HG03039 (cell line): ENCODE results near the gene WHRN.

Experiments
- ATAC-seq: cut with Tn5 transposase; IDR thresholded peaks from one replicate; pipeline ENCODE4 v1.9.1; 2021; ENCODE audit warnings: mild to moderate bottlenecking, moderate library complexity; ENCODE audit not compliant: unreplicated experiment

Gene WHRN

DNA sequence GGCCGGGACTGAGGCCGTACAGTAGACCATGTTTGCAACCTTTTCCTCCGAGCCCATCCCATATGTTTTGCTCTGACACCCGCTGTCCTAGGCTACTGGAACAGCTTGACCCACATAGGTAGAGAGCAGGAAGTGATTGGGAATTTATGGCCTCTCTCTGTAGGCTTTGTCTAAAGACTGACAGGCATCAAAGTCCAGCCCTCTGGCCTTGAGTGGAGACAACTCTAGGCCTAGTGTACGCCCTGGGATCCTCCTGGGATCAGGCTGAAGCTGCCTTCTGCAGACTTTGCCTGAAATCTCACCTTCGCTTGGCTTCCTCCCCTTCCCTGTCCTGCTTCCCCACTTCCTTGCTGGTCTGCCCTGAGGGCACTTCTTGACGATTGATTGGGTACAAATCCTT is 103.9 kb downstream of the WHRN start:
- no peak for ATAC-seq

DNA sequence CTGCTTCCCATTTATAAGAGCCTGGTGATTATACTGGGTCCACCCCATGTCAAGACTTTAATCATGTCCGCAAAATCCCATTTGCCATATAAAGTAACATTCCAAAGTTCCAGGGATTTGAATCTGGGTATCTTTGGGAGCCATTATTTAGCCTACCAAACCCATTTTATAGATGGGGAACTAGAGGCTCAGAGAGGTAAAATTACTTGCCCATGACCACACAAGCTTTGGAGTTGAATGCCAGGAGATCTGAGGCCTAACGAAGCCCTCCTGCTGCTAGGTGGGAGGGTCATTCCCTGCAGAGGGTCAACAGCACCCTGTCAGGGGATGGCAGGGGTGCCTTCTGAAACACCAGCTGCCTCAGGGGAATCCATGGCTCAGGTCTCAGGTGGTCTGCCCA is 104.5 kb downstream of the WHRN start:
- no peak for ATAC-seq

DNA sequence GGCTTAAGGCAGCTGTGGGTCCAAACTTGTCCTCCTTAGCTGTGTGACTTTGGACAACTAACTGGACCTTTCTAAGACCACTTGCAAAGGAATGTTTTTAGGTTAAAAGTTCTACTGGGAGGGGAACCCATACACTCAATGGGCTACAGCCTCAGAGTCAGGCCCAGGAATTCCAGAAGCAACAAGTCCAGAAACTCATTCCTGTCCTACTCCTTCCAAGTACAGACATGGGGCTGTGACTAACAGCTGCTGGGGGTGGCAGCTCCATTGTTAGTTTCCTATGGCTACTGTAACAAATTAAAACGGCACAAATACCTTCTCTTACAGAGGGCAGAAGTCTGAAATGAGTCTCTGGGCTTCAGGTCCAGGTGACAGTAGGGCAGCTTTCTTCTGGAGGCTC is 105.1 kb downstream of the WHRN start:
- ATAC-seq, result no peak

DNA sequence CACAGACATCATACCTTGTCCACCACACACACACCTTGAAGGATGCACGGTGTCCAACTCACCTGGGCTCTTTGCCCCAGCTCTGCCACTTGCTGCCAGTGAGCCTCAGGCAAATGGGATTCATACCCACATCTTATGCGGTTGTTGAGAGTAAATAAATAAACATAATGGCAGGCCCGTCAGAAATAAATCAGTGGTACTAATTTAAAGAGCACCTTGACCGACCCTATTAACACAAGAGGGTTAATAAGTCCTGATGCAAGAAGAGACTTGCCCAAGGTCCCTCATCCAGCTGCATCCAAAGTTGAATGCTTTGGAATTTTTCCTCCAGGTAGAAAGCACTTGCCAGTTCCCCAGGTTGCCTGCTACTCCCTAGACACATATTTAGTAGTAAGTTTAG is 105.9 kb downstream of the WHRN start:
- ATAC-seq, result no peak

DNA sequence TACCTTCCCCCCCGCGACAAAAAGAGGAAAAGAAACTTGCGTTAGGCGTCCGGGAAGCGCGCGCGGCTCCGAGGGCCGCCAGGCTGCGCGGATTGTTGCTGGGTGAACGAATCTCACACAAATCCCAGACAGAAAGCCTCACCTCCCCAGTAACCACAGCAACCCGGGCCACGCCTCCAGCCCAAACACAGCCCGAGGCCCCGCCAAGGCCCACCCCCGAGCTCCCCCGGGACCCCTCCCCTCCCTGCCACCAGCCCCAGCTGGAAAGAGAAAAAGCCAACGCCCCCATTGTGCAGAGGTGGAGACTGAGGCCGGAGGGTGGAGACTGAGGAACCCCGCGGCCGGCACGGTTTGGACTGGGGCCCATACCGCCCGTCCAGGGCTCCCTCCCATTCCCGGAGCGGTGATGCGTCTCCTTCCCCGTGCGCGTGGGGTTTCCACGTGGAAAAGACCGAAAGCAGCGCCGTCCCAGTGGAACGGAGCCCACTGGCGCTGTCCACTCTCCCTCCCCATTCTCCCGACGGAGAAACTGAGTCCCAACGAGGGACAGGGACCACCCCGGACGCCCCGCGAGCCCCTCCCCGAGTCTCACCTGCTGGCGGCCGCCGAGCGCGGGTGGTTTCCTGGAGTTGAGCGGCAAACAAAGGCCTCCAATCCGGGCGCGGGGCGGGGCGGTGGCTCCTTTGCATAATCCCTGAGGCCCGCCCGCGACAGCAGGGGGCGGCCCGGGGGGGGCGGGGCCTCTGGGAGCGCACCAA is 107.2 kb downstream of the WHRN start:
- peak; percentile 73 for ATAC-seq

DNA sequence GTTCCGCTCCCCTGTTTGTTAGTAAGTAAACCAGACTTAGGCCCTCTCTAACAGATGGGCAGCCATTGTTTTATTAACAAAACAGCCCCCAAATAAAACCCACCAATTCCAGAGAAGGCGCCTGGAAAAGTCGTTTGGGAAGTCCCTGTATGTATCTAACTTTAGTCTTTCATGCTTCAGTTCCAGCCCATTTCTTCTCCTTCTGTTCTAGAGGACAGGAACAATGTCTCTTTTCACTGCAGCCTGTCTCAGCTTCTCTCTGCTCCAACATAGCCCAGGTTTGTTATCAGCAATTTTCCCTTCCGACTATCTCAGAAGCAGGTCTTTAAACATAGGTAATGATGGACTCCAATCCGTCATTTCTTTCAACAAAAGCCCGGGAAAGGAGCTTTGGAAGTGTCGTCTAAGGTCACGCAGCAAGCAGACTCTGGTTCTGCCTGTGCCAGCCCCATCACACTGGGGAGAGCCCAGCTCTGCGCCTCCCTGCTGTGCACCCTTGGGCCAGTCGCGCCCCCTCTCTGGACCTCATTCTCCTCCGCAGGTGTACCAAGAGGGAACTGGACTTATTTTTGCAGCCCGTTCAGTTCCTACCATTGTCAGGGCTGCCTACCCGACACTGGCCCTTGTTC is 107.9 kb downstream of the WHRN start:
- ATAC-seq, result no peak

DNA sequence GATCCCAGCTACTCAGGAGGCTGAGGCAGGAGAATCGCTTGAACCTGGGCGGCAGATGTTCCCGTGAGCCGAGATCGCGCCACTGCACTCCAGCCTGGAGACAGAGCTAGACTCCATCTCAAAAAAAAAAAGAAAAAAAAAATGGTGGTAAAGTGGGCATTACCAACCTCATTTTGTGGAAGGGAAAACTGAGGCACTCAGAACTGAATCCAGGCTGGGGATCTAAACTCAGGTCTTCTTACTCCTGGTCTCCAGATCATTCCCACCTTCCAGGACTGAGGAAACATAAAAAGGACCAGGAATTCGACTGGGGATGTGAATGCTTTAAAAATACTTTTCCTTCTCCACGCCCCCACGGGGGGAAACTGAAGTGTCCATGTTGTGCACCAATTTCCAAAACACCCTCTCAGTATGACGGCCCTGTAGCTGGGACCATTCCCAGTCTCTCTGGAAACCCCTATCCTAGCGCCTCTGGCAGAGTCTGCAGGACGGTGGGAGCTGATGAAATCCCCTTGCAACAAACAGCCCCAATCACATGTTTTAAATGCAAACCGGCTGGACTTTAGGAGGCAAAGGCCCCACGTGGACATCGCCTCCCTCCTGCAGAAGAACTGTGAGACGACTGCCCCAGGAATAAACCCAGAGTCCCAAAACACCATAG is 108.6 kb downstream of the WHRN start:
- ATAC-seq, result no peak

DNA sequence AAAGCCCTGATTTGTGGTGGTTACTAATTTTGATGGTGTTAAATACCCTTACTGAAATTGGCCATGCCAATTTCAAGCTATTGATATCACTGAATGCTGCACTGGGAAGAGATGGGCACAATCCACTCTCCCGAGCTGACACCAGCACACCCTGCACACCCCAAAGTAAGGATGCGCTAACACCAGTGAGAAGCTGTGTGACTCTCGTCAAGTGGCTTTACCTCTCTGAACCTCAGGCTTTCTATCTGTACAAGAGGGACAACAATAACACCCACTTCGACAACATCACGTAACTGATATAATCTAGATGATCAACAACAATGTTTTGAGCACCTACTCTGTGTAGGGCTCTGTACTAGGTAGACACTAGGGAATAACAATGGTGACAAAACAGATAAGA is 109.5 kb downstream of the WHRN start:
- ATAC-seq, result no peak

DNA sequence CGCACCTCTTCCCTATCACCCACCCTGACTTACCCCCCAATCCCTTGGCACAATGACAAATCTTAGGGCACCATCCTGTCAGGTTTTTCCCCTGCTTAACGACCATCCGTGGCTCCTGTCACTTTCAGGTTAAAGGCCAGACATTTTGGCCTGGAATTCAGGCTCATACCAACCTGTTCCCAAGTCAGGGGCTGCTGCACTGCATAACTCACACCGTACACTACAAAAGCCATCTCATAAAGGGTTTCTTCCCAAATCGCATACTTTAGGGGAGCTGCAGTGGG is 110.0 kb downstream of the WHRN start:
- no peak for ATAC-seq

DNA sequence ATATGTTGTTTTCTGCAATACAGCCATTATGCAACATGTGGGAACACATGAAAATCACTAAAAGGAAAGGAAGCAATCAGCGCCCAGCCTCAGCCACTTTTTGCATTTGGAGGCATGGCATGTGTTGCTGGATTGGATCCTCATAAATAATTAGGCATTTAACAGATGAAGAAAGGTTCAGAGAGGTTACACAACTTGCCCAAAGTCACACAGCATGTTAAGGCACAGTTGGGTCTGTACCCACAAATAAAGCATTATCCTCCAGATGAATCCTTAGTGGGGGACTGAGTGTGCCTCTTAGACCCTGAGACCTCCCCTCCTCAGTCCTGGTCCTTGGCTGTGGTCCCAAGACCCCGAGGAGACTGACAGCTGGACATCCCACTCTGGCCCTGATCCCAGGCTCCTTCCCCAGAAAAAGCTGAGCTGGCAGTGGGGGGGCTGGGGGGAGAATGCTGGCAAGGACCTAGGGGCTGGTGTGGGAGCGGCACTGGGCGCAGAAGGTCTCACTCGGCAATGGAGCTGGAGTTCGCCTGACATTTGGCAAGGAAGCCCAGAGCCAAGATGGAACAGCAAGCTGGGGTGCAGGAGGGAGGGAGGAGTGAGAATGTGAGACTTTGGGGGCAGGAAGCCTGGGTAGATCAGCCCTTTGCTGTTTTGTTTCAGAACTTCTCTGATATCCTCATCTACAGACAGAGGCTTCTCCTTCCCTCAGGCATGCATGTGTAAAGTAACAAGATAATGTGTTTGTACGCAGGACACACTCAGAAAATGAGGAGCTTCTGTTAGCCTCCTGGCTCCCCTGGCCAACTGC is 110.5 kb downstream of the WHRN start:
- no peak for ATAC-seq

DNA sequence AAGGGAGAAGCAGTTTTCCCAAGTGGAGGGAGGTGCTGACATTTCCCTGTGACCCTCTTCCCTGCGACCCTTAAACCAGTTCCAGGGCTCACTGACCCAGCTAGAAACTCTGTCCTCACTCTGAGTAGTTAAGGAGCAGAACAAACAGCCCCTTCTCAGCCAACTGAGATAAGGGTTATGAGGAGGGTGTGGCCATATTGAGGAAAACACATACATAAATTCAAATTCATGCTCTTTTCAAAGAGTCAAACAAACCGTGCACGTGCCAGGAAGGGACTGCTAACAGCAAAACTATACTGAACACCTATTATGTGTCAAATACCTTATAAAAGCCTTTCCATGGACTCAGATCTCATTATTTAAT is 112.5 kb downstream of the WHRN start:
- ATAC-seq, result no peak

DNA sequence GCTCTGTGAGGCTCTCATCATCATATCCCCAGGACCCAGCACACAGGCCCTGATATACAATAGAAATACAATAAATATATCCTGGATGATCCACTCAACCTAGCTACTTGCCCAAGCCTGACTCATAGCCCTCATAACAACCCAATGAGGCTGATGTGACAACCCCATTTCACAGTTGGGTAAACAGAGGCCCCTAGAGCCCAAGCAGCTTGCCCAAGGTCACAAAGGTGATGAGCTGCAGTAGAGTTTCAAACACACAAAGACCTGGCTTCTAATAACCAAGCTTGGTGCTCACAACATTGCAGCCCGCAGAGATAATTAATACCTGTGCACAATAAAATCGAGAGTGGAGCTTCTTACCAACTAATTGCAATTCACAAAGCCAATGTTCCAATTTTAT is 114.3 kb downstream of the WHRN start:
- ATAC-seq, result no peak

DNA sequence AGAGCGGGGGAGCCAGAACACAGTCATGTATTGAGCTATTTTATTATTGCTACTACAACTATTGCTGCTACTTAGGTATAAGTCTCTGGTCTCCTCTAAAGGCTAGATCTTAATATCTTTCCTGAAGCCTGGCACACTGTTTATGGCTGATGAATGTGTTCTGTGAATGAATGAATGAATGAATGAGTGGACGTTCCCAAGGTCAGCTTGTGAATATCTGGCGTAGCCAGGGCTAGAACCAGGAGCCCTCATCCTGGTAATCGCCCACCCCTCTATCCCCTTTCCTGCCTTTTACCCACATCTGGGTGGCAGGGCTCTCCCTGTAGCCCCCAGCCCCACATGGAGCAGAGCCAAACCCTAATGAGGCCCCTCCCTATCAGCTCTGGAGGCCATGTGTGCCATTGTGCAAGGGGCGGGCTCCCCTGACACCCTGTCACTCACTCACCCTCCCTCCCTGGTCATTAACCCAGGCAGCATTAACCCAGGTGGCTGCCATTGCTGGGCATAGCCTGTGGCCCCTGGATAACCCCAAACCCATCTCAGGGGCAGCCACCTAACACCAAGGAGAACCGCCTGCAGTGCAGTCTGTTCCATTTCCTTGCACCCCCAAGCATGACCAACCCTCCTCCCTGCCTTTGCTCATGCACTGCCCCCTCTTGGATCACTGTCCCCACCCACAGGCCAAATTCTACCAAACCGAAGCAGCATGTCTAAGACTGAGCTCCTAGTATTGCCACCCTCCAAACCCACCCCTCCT is 115.5 kb downstream of the WHRN start:
- ATAC-seq, result no peak

DNA sequence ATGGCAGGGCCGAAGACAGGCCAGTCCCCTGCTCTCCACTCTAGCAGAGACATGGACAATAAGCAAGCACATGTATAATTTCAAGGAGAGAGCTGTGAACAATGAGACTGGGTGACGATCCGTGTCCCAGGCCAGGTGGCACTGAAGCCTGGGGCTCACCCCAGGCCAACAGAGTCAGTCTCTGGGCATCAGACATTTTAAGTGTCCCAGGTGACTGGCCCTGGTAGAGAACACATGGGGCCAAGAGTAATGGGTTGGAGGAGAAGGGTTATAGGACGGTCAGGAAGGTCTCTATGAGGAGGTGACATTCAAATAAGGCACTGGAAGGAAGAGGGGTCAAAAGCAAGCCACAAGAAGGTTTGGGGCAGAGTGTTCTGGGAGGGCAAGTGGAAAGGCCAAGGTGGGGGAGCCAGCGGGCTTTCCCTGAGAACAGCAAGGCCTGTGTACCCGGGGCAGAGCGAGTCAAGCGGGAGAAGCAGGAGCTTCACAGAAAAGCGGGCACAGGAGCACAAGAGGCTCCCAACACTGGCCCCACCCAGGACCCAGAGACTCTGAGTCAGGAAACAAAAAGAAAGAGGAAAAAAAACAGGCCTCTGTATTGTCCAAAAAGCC is 116.4 kb downstream of the WHRN start:
- no peak for ATAC-seq

DNA sequence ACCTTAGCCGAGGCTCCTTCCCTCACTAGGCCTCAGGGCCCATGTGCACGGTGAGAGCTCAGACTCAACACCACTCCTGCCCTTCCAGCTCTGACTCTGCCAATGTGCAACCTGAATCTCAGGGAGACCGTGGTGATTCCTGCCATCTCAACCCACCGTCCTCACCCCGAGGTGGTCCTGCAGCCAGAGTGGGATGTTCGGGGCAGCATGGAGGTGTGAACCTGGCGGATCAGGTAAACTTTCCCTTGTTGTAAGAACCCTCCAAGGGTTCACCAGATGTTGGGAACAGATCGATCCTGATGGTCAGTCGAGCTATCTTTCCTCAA is 117.0 kb downstream of the WHRN start:
- ATAC-seq, result no peak

DNA sequence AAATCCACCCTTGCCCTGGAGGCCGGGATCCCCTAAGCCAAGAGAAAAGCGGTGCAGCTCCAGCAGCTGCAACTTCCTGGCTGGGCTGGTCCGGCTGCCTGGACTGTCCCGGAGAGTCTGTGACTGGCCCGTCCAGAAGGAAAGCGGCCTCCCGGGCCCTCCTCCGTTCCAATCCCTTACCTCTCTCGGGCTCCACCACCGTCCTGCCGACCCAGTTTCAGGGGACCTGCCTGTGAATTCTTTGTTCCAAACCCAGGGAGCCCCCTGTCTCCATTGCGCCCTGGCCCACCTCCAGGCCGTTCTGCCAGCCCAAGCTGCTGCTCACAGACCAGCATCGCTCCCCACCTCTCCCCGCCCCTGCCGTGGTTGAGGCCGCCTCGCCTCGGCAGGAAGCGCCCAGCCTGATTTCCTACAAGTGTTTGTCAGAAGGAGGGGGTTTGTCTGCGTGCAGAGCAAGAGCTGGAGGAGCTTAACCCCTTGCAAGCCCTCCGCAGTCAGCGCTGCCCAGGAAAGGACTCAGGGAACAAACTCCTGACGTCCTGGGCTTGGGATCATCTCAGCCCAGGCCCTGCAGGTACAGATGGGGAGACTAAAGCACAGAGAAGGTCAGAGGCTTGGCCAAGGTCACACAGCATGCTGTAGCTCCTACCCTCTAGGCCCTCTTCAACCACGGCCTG is 117.5 kb downstream of the WHRN start, which contains the start of gene AKNA:
Gene AKNA, minus strand, starts transcription at position 303 of the 677 bp plus-strand sequence. CDS start 6,649 bp downstream, outside the sequence.
- peak; percentile 23 for ATAC-seq

DNA sequence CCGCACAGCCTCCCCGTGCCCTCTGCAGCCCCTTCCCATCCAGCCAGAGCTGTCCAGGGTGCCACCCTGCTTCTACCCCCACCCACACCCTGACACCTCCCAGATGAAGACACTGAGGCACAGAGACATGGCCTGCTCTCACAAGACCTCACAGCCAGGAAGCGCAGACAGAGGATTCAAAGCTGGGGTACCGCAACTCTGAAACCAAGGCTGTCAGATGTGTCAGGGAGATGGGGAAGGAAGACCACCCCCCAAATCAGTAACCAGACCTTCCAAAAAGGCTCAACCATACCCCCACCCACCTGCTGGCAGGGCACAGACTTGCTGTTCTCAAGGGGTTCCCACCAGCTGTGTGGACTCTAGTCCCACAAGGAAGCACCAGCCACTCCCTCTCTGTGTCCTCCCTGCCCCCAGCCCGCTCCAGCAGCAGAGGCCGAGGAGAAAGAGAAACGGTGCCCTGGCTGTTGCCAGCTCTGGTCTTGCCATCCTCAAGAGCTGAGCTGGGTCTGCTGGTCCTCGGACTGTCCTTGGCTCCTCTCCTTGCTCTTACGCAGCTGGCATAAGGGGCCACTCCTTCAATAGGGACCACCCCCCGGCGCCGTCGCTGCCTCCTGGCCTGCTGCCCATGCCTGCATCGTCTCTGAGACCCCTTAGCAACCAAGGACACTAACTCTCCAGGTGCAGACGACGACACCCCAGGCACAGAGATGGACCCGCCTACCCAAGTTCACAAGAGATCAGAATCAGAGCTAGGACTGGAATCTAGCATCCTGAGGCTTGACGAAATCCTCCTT is 118.2 kb downstream of the WHRN start:
- ATAC-seq, result no peak

DNA sequence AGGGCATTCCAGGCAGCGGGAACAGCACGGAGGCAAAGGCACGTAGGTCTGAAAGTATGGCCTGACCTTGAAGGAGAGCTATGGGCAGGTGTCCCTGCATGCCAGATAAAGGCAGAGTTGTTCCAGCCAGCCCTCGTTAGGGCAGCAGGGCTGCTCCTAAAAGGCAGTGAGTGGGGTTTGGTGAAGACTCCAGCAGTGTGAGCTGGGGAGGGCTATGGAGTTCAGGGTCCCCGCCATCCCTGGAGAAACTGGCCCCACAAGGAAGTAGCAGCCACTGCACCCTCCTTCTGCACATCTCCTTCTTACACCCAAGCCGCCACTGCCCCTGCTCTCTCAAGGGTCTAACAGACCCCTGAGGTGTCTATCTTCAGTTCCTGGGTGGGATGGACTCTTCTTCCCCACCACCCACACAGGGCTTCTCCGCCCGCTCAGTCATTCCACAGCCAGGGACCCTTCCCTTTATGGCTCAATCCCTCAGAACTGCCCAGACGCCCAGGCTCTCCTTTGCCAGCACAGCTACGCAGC is 118.8 kb downstream of the WHRN start:
- no peak for ATAC-seq
